SK-N-MC (cell line): ENCODE results near the gene OR2T4.

Experiments
- FOXP2 ChIP-seq: optimal IDR thresholded peaks from 2 replicates; pipeline ENCODE3; 2011; ENCODE audit warnings: mild to moderate bottlenecking, moderate library complexity; ENCODE audit not compliant: insufficient read depth; ENCODE audit errors: extremely low read length, control extremely low read depth
- POLR2AphosphoS5 ChIP-seq: IDR thresholded peaks from 2 replicates; pipeline ENCODE4 v1.6.1; 2012; ENCODE audit warnings: mild to moderate bottlenecking, low read depth, low read length, borderline replicate concordance

GRCh38 chr1:248361121-248361715, at the start of gene OR2T4:
- TF ChIP-seq FOXP2 (no peak), POLR2AphosphoS5 (no peak)
